PC-9 (cell line): Measurements from ENCODE around the gene NFIA.

ENCODE experiments used
- CTCF ChIP-seq: fragments of 200-600 bp; sonication (generic); conservative IDR thresholded peaks from 2 replicates; pipeline ENCODE4 v1.6.1; 2017; ENCODE audit warnings: mixed run types, antibody characterized with exemption, mild to moderate bottlenecking, moderate library complexity
- EZH2 ChIP-seq: fragments of 200-600 bp; sonication (generic); IDR thresholded peaks from 2 replicates; pipeline ENCODE4 v1.8.0; 2017; ENCODE audit warnings: antibody characterized with exemption, low read depth

GRCh38 chr1:61496501-61496900 is 414.1 kb downstream of the NFIA start:
- TF ChIP-seq CTCF (no peak), EZH2 (no peak)
